Hepatocyte (in vitro differentiated cells): ENCODE data around the gene PIAS1. TPM values are rescaled to one million over a fixed set of nuclear protein-coding genes. Genes with fewer than 3 reads are reported as not detected.
A peak's percentile ranks its signal among the peaks of the same experiment; 100 is the strongest.

Experiments used
- DNase-seq: peaks from one replicate; pipeline ENCODE4 v3.0.0-alpha.2; 2016; ENCODE audit warnings: low spot score
- H2AFZ ChIP-seq: fragments of 200-600 bp; sonication (generic); 2 replicates; pipeline ENCODE4 v1.6.0; 2016; ENCODE audit warnings: antibody characterized with exemption, mild to moderate bottlenecking
- H3K27ac ChIP-seq: fragments of 200-600 bp; sonication (generic); 2 replicates; pipeline ENCODE4 v1.5.1; 2016; ENCODE audit warnings: mild to moderate bottlenecking
- H3K27me3 ChIP-seq: fragments of 200-600 bp; sonication (generic); 2 replicates; pipeline ENCODE4 v1.6.1; 2016
- H3K36me3 ChIP-seq: fragments of 200-600 bp; sonication (generic); replicated peaks from 2 replicates; pipeline ENCODE4 v1.5.1; 2016; ENCODE audit warnings: low read depth; ENCODE audit not compliant: insufficient read depth
- H3K4me1 ChIP-seq: fragments of 200-600 bp; sonication (generic); 2 replicates; pipeline ENCODE4 v1.5.1; 2016; ENCODE audit warnings: mild to moderate bottlenecking, moderate library complexity; ENCODE audit not compliant: insufficient read depth
- H3K4me2 ChIP-seq: fragments of 200-600 bp; sonication (generic); 2 replicates; pipeline ENCODE4 v1.6.0; 2016
- H3K4me3 ChIP-seq: fragments of 200-600 bp; sonication (generic); 2 replicates; pipeline ENCODE4 v1.5.1; 2016; ENCODE audit warnings: mild to moderate bottlenecking
- H3K79me2 ChIP-seq: fragments of 200-600 bp; sonication (generic); 2 replicates; pipeline ENCODE4 v1.6.0; 2017; ENCODE audit warnings: mild to moderate bottlenecking
- H3K9me2 ChIP-seq: fragments of 200-600 bp; sonication (generic); replicated peaks from 2 replicates; pipeline ENCODE4 v1.6.0; 2017; ENCODE audit warnings: mild to moderate bottlenecking; ENCODE audit not compliant: insufficient read depth
- H3K9me3 ChIP-seq: fragments of 200-600 bp; sonication (generic); 2 replicates; pipeline ENCODE4 v1.5.1; 2016; ENCODE audit warnings: low read depth, mild to moderate bottlenecking
- H4K20me1 ChIP-seq: fragments of 200-600 bp; sonication (generic); 2 replicates; pipeline ENCODE4 v1.6.0; 2016; ENCODE audit warnings: mild to moderate bottlenecking; ENCODE audit not compliant: insufficient read depth, poor library complexity, severe bottlenecking
- CTCF ChIP-seq: fragments of 200-600 bp; sonication (generic); IDR thresholded peaks from 2 replicates; pipeline ENCODE4 v1.5.1; 2016; ENCODE audit warnings: antibody characterized with exemption, mild to moderate bottlenecking; ENCODE audit not compliant: poor library complexity
- EZH2 ChIP-seq: fragments of 200-600 bp; sonication (generic); IDR thresholded peaks from 2 replicates; pipeline ENCODE4 v1.6.1; 2016; ENCODE audit warnings: antibody characterized with exemption, mild to moderate bottlenecking, borderline replicate concordance
- EZH2phosphoT487 ChIP-seq: fragments of 200-600 bp; sonication (generic); IDR thresholded peaks from one replicate; pipeline ENCODE4 v1.6.1; 2018; ENCODE audit warnings: antibody characterized with exemption, mild to moderate bottlenecking, low read depth, moderate library complexity; ENCODE audit not compliant: unreplicated experiment, severe bottlenecking
- WGBS: methylation state at CpG from one replicate; pipeline ENCODE4 v1.1.6; 2016; ENCODE audit warnings: low lambda C conversion rate; ENCODE audit errors: missing lambda C conversion rate; 5-methylcytosine and 5-hydroxymethylcytosine counted together
- polyA plus RNA-seq: library from polyadenylated mRNA; unstranded; fragments of >200 nt; fragmentation: Nextera tagmentation; extraction: Ambion mirVana; gene quantifications from 2 replicates; pipeline ENCODE4 v1.2.1, GENCODE V29; 2016
- total RNA-seq: library from RNA; depleted of rRNA; stranded (reverse); fragments of >200 nt; gene quantifications from 2 replicates; pipeline ENCODE4 v1.2.3, GENCODE V29; 2014

Gene PIAS1
- total and polyA plus RNA-seq, 2 experiments from 2014 or later: 22.6 to 45.4 TPM

DNA sequence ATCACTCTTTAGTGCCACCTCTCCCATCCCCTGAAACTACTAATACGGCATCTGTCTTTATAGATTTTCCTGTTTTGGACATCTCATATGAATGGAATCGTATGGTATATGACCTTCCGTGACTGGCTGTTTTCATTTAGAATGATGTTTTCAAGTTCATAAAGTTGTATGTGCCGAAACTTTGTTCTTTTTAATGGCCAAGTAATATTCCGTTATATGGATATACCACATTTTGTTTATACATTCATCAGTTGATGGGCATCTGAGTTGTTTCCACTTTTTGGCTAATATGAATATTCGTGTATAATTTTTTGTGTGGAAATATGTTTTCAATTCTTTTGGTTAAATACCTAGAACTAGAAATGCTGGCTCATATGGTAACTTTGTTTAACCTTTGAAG, 49.5 kb downstream of the PIAS1 start:
- Histone ChIP-seq H3K79me2 (peaks cover 100% of the 10 kb centered on the region), H3K9me3 (peaks cover 6% of the 10 kb centered on the region), H4K20me1 (peaks cover 23% of the 10 kb centered on the region), H3K9me2 (no peaks in the 10 kb centered on the region), H3K4me2 (no peak overlapping the region), H3K27ac (no peak overlapping the region), H2AFZ (no peak overlapping the region), H3K36me3 (no peaks in the 10 kb centered on the region), H3K4me1 (peaks cover 6% of the 10 kb centered on the region), H3K4me3 (no peak overlapping the region), H3K27me3 (no peaks in the 10 kb centered on the region)
- DNase-seq: no peak
- WGBS: 98% methylated on average over 6 of the region's 6 CpGs
- TF ChIP-seq CTCF: no peak
- TF ChIP-seq EZH2phosphoT487: no peak
- TF ChIP-seq EZH2: no peak

- peaks cover 16% of the 10 kb centered on the region for H4K20me1 ChIP-seq
- H3K4me3 ChIP-seq: no peak overlapping the region
- TF ChIP-seq EZH2 (no peak), CTCF (no peak), EZH2phosphoT487 (no peak)
- peaks cover 6% of the 10 kb centered on the region for H3K4me1 ChIP-seq
- peaks cover 6% of the 10 kb centered on the region for H3K9me3 ChIP-seq
- H3K79me2 ChIP-seq: peaks cover 100% of the 10 kb centered on the region
- WGBS: 60% methylated on average over 4 of the region's 4 CpGs
- no peaks in the 10 kb centered on the region for H3K36me3 ChIP-seq
- no peak for DNase-seq
- H3K9me2 ChIP-seq: no peaks in the 10 kb centered on the region
- H2AFZ ChIP-seq: no peak overlapping the region
- H3K27ac ChIP-seq: peak overlapping the region; percentile 2
- no peak overlapping the region for H3K4me2 ChIP-seq
- H3K27me3 ChIP-seq: no peaks in the 10 kb centered on the region
Observed at GRCh38 chr15:68106656-68107055, 52.5 kb downstream of the PIAS1 start.

DNA sequence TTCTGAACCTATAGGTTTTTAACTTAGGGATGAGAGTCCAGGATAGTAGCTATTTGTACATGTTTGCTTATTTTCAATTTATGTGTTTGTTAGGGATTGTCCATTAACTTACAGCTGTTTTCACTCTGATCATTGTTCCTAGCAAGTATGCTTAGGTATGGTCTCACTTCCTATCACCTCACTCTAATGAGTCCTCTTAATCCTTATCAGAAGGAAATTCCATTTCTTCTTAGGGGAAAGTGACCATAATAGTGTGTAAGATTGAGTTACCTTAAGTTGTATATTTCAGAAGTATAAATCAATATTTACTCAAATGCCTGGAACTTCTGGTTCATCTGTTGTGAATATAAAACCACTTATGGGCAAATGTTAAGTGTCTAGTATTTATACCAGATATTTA, 53.0 kb downstream of the PIAS1 start:
- peaks cover 100% of the 10 kb centered on the region for H3K79me2 ChIP-seq
- H3K4me2 ChIP-seq: no peak overlapping the region

More for the DNA sequence above, 53.0 kb downstream of the PIAS1 start:
- no peak for DNase-seq
- TF ChIP-seq EZH2: no peak
- TF ChIP-seq EZH2phosphoT487: no peak
- TF ChIP-seq CTCF: no peak
- no peaks in the 10 kb centered on the region for H3K36me3 ChIP-seq
- no peaks in the 10 kb centered on the region for H3K27me3 ChIP-seq
- peaks cover 6% of the 10 kb centered on the region for H3K4me1 ChIP-seq
- H4K20me1 ChIP-seq: peaks cover 13% of the 10 kb centered on the region
- H3K27ac ChIP-seq: peak overlapping the region; percentile 2
- peaks cover 6% of the 10 kb centered on the region for H3K9me3 ChIP-seq
- no peaks in the 10 kb centered on the region for H3K9me2 ChIP-seq
- no peak overlapping the region for H3K4me3 ChIP-seq
- no peak overlapping the region for H2AFZ ChIP-seq
